GM12878 (cell line): ENCODE measurements around the gene HMGXB4. TPM values are rescaled to one million over a fixed set of nuclear protein-coding genes. Genes with fewer than 3 reads are reported as not detected.

ENCODE experiments used
- ATAC-seq: fragments of 200-7000 bp; cut with Tn5 transposase; 3 replicates; pipeline ENCODE4 v1.9.1; 2020; ENCODE audit warnings: mild to moderate bottlenecking, moderate library complexity
- BruUV-seq: library from RNA; stranded (reverse); fragments of 400-500 nt; replicated peaks from 2 replicates; lab custom pipeline; 2021; lab: Mats Ljungman, UMichigan
- CTCF ChIA-PET: fragments of 300-600 bp; sonication (Branson Sonifier 250); formaldehyde crosslinking; extraction: SDS; loops from one replicate; lab custom pipeline; 2021; ENCODE audit warnings: inconsistent platforms; lab: Yijun Ruan, JAX
- POLR2A ChIA-PET: fragments of 350-600 bp; formaldehyde crosslinking; extraction: SDS; loops from one replicate; lab custom pipeline; 2021; ENCODE audit warnings: inconsistent platforms; lab: Charles Lee
- RAD21 ChIA-PET: fragments of 300-600 bp; sonication (Branson Sonifier 250); formaldehyde crosslinking; loops from one replicate; lab custom pipeline; 2023; ENCODE audit warnings: antibody characterized with exemption; ENCODE audit not compliant: unreplicated experiment; lab: Charles Lee
- SMC1A ChIA-PET: fragments of 300-600 bp; sonication (Branson Sonifier 250); formaldehyde crosslinking; loops from one replicate; lab custom pipeline; 2023; ENCODE audit not compliant: unreplicated experiment, uncharacterized antibody; lab: Charles Lee
- DNase-seq: peaks from one replicate; pipeline ENCODE4 v3.0.0-alpha.2; 2011; ENCODE audit warnings: low read depth, low spot score
- FAIRE-seq: peaks from 3 replicates; lab custom pipeline; 2011; peaks lifted over from hg19 to GRCh38; lab: Jason Lieb, UNC
- H2AFZ ChIP-seq: 2 replicates; pipeline ENCODE4 v1.6.0; 2011; ENCODE audit warnings: low read depth, low read length, control low read depth; ENCODE audit not compliant: control insufficient read depth
- H3K27ac ChIP-seq: 2 replicates; pipeline ENCODE4 v1.5.1; 2011; ENCODE audit warnings: control low read depth; ENCODE audit not compliant: control insufficient read depth, insufficient read depth
- H3K27me3 ChIP-seq, 2 experiments: replicated peaks in 1 of 2; 2 replicates each; pipeline versions ENCODE4 v1.6.0 to v1.6.1; 2011; ENCODE audit warnings: low read length in 1 of 2; ENCODE audit not compliant: control insufficient read depth in 2 of 2, insufficient read depth in 2 of 2
- H3K36me3 ChIP-seq, 2 experiments: 2 replicates each; pipeline ENCODE4 v1.5.1; 2011; ENCODE audit warnings: low read length in 1 of 2; ENCODE audit not compliant: control insufficient read depth in 2 of 2, insufficient read depth in 2 of 2
- H3K4me1 ChIP-seq: 2 replicates; pipeline ENCODE4 v1.6.1; 2011; ENCODE audit warnings: mild to moderate bottlenecking, low read length, moderate library complexity, mixed read lengths; ENCODE audit not compliant: control insufficient read depth, insufficient read depth
- H3K4me2 ChIP-seq: 2 replicates; pipeline ENCODE4 v1.6.0; 2011; ENCODE audit warnings: control low read depth; ENCODE audit not compliant: control insufficient read depth, insufficient read depth
- H3K4me3 ChIP-seq: fragments of 200-600 bp; sonication (generic); 2 replicates; pipeline ENCODE4 v1.5.1; 2016
- H3K79me2 ChIP-seq: 2 replicates; pipeline ENCODE4 v1.6.0; 2011; ENCODE audit warnings: low read length; ENCODE audit not compliant: control insufficient read depth, insufficient read depth
- H3K9ac ChIP-seq: 2 replicates; pipeline ENCODE4 v1.8.0; 2011; ENCODE audit warnings: low read length, control low read depth, mixed read lengths; ENCODE audit not compliant: control insufficient read depth, insufficient read depth
- H3K9me3 ChIP-seq: replicated peaks from 3 replicates; pipeline ENCODE4 v1.5.1; 2011; ENCODE audit warnings: mild to moderate bottlenecking, low read length; ENCODE audit not compliant: control insufficient read depth, insufficient read depth
- H4K20me1 ChIP-seq: 2 replicates; pipeline ENCODE4 v1.6.0; 2011; ENCODE audit not compliant: control insufficient read depth, insufficient read depth
- BCL11A ChIP-seq: IDR thresholded peaks from 2 replicates; pipeline ENCODE4 v1.6.1; 2011; ENCODE audit warnings: low read depth, low read length
- BMI1 ChIP-seq: fragments of 450-650 bp; IDR thresholded peaks from 2 replicates; pipeline ENCODE4 v1.6.1; 2016; ENCODE audit warnings: mild to moderate bottlenecking, moderate library complexity, borderline replicate concordance
- CBX3 ChIP-seq: fragments of 200-600 bp; sonication (generic); IDR thresholded peaks from 2 replicates; pipeline ENCODE4 v1.6.1; 2016; ENCODE audit warnings: low read depth, borderline replicate concordance
- ELK1 ChIP-seq: IDR thresholded peaks from 2 replicates; pipeline ENCODE4 v1.6.1; 2012; ENCODE audit warnings: low read depth, low read length, improper control_type of control experiment
- ESRRA ChIP-seq: IDR thresholded peaks from 2 replicates; pipeline ENCODE4 v1.6.1; 2012; ENCODE audit warnings: mild to moderate bottlenecking, low read length, improper control_type of control experiment
- FOXK2 ChIP-seq: fragments of 450-650 bp; IDR thresholded peaks from 2 replicates; pipeline ENCODE4 v1.6.1; 2017; ENCODE audit warnings: mild to moderate bottlenecking, moderate library complexity
- JUND ChIP-seq: IDR thresholded peaks from 2 replicates; pipeline ENCODE4 v1.6.1; 2012; ENCODE audit warnings: low read depth, mild to moderate bottlenecking, low read length, improper control_type of control experiment, moderate library complexity
- KLF5 ChIP-seq: fragments of 450-650 bp; IDR thresholded peaks from 2 replicates; pipeline ENCODE4 v1.6.1; 2014; ENCODE audit warnings: mild to moderate bottlenecking; ENCODE audit not compliant: partially characterized antibody
- NRF1 ChIP-seq: conservative IDR thresholded peaks from 2 replicates; pipeline ENCODE4 v1.6.1; 2011; ENCODE audit warnings: mild to moderate bottlenecking, low read depth, low read length, improper control_type of control experiment
- POLR2A ChIP-seq: IDR thresholded peaks from 2 replicates; pipeline ENCODE4 v1.6.1; 2011; ENCODE audit warnings: low read depth, mild to moderate bottlenecking, low read length
- RAD51 ChIP-seq: fragments of 450-650 bp; IDR thresholded peaks from 2 replicates; pipeline ENCODE4 v1.6.1; 2016; ENCODE audit warnings: moderate library complexity, mild to moderate bottlenecking, inconsistent platforms
- RCOR1 ChIP-seq: conservative IDR thresholded peaks from 2 replicates; pipeline ENCODE4 v1.6.1; 2012; ENCODE audit warnings: low read depth, low read length, improper control_type of control experiment
- RFX5 ChIP-seq: IDR thresholded peaks from 2 replicates; pipeline ENCODE4 v1.6.1; 2011; ENCODE audit warnings: low read depth, low read length, improper control_type of control experiment
- SREBF1 ChIP-seq: IDR thresholded peaks from 2 replicates; pipeline ENCODE4 v1.6.1; 2012; ENCODE audit warnings: mild to moderate bottlenecking, low read length
- TAF1 ChIP-seq: IDR thresholded peaks from 2 replicates; pipeline ENCODE4 v1.6.1; 2011; ENCODE audit warnings: mild to moderate bottlenecking, low read depth, low read length, borderline replicate concordance
- TBL1XR1 ChIP-seq: IDR thresholded peaks from 2 replicates; pipeline ENCODE4 v1.6.1; 2012; ENCODE audit warnings: low read depth, low read length, improper control_type of control experiment
- ZBTB33 ChIP-seq: fragments of 450-650 bp; IDR thresholded peaks from 2 replicates; pipeline ENCODE4 v1.6.1; 2017; ENCODE audit warnings: mild to moderate bottlenecking
- WGBS: methylation state at CpG from one replicate; pipeline ENCODE4 v1.1.6; 2016; ENCODE audit warnings: low lambda C conversion rate; ENCODE audit not compliant: insufficient replicate concordance, insufficient coverage; ENCODE audit errors: missing lambda C conversion rate; 5-methylcytosine and 5-hydroxymethylcytosine counted together
- in situ Hi-C: fragments of 300-500 bp; cut with MboI; formaldehyde crosslinking; loops from 9 replicates; pipeline ENCODE4 v1.14.3; 2018; ENCODE audit warnings: mixed read lengths
- intact Hi-C: fragments of 100-400 bp; cut with micrococcal nuclease; formaldehyde crosslinking; loops from one replicate; pipeline ENCODE4 v1.14.2; 2022; ENCODE audit not compliant: unreplicated experiment
- polyA plus RNA-seq, 11 experiments: library from polyadenylated mRNA; depleted of rRNA in 4 of 11; unstranded in 6 of 11; stranded (reverse) in 5 of 11; fragments of >200 nt; fragmentation: Nextera tagmentation in 4 of 11; fragmentation: Illumina TruSeq in 1 of 11; extraction: Ambion mirVana in 4 of 11; extraction: Trizol in 1 of 11; gene quantifications; 1 replicate in 1 of 11; 2 replicates in 10 of 11; pipeline versions ENCODE4 v1.2.1 to v1.2.3, GENCODE V29; 2011 to 2016; ENCODE audit warnings: inconsistent platforms in 2 of 11, missing spikeins in 2 of 11, low read depth in 1 of 11
- total RNA-seq, 4 experiments: library from RNA; depleted of rRNA in 3 of 4; stranded (reverse); fragments of >200 nt in 3 of 4; fragmentation: Illumina TruSeq in 1 of 4; extraction: Trizol in 1 of 4; gene quantifications; 2 replicates each; pipeline versions ENCODE4 v1.2.1 to v1.2.3, GENCODE V29; 2013 to 2021

The HMGXB4 gene
- total and polyA plus RNA-seq, 10 of the 15 experiments (the other 5 are each of a cell fraction or from before 2014, with no cell fraction given): 15.5 to 44.5 (median 24.9) TPM

GRCh38 chr22:35316751-35317150 lies 59.5 kb downstream of the HMGXB4 start:
- Histone ChIP-seq H3K9me3 (no peaks in the 10 kb centered on the region), H2AFZ (no peak overlapping the region)
- in situ Hi-C loops (no loop called here), intact Hi-C loops (no loop called here)
- no peak for FAIRE-seq
- no peak for TF ChIP-seq JUND
- no peak for TF ChIP-seq KLF5
- no peak for TF ChIP-seq ESRRA
- TF ChIP-seq, all 136 proteins: peak for 0
- no peaks in the 10 kb centered on the region for H3K27me3 ChIP-seq
- ATAC-seq (no peak), DNase-seq (no peak)
- no peak overlapping the region for H3K27ac ChIP-seq
- peaks cover 4% of the 10 kb centered on the region for H3K79me2 ChIP-seq
- ChIA-PET POLR2A (no interaction called here), RAD21 (no interaction called here), SMC1A (no interaction called here), CTCF (no interaction called here)
- no peak overlapping the region for H3K4me2 ChIP-seq
- H3K9ac ChIP-seq: no peak overlapping the region
- H4K20me1 ChIP-seq: peaks cover 2% of the 10 kb centered on the region; the same call in 1 of the 2 replicates
- 90% methylated on average over 7 of the region's 7 CpGs for WGBS
- H3K4me1 ChIP-seq: peaks cover 26% of the 10 kb centered on the region
- no TSS peak for BruUV-seq
- H3K36me3 ChIP-seq: peaks cover 0 to 7% of the 10 kb centered on the region in 2 experiments; a peak in 3 of 4 replicates
- no peak overlapping the region for H3K4me3 ChIP-seq

GRCh38 chr22:35317680-35318290 lies 60.5 kb downstream of the HMGXB4 start:
- Histone ChIP-seq H3K4me2 (no peak overlapping the region), H4K20me1 (peaks cover 2% of the 10 kb centered on the region; the same call in 1 of the 2 replicates), H3K9ac (no peak overlapping the region), H3K9me3 (no peaks in the 10 kb centered on the region), H3K36me3 (peaks cover 0 to 10% of the 10 kb centered on the region in 2 experiments; a peak in 3 of 4 replicates), H3K79me2 (peaks cover under 1% of the 10 kb centered on the region; the same call in 1 of the 2 replicates), H2AFZ (no peak overlapping the region), H3K4me3 (no peak overlapping the region), H3K27ac (no peak overlapping the region), H3K4me1 (peaks cover 16% of the 10 kb centered on the region), H3K27me3 (no peaks in the 10 kb centered on the region)
- TF ChIP-seq BMI1 (no peak), RCOR1 (no peak), ZBTB33 (no peak), CBX3 (no peak), BCL11A (no peak), SREBF1 (no peak), RFX5 (no peak), NRF1 (no peak), TBL1XR1 (no peak), TAF1 (no peak), POLR2A (no peak), ELK1 (no peak), RAD51 (no peak), FOXK2 (no peak)
- no TSS peak for BruUV-seq
- ChIA-PET RAD21 (no interaction called here), POLR2A (no interaction called here), CTCF (no interaction called here), SMC1A (no interaction called here)
- intact Hi-C loops: no loop called here
- FAIRE-seq: no peak
- DNase-seq: no peak
- 43% methylated on average over 12 of the region's 12 CpGs for WGBS
- no peak for ATAC-seq
- in situ Hi-C loops: no loop called here
